ENCODE data around the gene BATF3. TPM values are rescaled to one million over a fixed set of nuclear protein-coding genes. Genes with fewer than 3 reads are reported as not detected.
A peak's percentile ranks its signal among the peaks of the same experiment; 100 is the strongest.
"Not testable (repeated sequence)": the region's sequence is repeated elsewhere in the genome, so short reads cannot be mapped to it uniquely, and the experiment has no call there.

Gene BATF3, protein sequence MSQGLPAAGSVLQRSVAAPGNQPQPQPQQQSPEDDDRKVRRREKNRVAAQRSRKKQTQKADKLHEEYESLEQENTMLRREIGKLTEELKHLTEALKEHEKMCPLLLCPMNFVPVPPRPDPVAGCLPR
- 0.60 and 0.88 TPM in 2 replicates for total RNA-seq (2014; rRNA removed; shearing (Covaris generic))

- peak; percentile 17 for DNase-seq (ENCODE audit: low read depth)
Observed at GRCh38 chr1:212699625-212700222, at the start of gene BATF3. BATF3 (minus strand) TSS chr1:212699840; CDS start chr1:212699762, 78 bp downstream.

DNA sequence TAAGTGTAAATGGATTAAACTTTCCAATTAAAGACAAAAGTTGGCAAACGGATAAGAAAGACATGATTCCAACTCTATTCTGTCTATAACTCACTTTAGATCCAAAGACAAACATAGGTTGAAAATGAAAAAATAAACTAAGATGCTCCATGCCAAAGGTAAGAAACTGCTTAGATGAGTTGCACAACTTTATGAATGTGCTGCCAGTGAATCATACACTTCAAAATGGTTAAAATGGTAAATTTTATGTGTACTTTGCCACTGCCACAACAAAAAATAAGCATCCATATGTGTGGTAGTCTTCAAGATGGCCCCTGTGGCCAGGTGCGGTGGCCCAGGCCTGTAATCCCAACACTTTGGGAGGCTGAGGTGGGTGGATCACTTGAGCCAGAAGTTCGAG, 46.9 kb upstream of the BATF3 start:
- DNase-seq (ENCODE audit: low read depth) = no peak

GRCh38 chr1:212745303-212745702, 45.7 kb upstream of the BATF3 start:
- no peak for DNase-seq (ENCODE audit: low read depth)

- no peak for DNase-seq (ENCODE audit: low read depth)
Observed at GRCh38 chr1:212743901-212744475, 44.3 kb upstream of the BATF3 start.

GRCh38 chr1:212738330-212738729, 38.7 kb upstream of the BATF3 start:
- DNase-seq (ENCODE audit: low read depth) = no peak

DNA sequence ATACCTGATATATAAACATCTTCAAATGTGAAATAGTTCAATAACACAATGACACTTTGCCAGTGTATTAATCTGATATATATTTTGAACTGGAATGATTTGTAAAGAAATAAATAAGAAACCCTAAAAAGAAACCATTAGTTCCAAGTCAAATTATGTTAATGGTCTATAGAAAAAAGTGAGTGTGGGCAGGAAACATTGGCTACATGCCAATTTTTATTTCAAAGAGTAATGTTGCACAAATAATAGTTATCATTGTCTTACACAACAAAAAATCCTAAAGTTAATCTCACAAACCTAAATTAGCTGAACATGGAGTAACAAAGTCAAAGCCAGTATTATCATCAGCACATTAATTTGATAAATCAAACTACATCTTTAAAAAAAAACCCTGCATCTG, 37.9 kb upstream of the BATF3 start:
- DNase-seq (ENCODE audit: low read depth) = no peak

DNA sequence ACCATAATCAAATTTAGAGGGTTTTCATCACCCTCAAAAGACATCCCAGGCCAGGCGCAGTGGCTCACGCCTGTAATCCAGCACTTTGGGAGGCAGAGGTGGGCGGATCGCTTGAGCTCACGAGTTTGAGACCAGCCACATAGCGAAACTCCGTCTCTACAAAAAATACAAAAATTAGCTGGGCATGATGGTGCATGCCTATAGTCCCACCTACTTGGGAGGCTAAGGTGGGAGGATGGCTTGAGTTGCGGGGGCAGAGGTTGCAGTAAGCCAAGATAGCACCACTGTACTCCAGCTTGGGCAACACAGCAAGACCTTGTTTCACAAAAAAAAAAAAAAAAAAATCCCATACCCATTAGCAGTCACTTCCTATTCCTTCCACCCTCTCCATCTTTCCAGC, 33.5 kb upstream of the BATF3 start:
- DNase-seq (ENCODE audit: low read depth) = no peak

GRCh38 chr1:212731630-212732029, 32.0 kb upstream of the BATF3 start:
- DNase-seq (ENCODE audit: low read depth) = no peak

GRCh38 chr1:212728606-212729005, 29.0 kb upstream of the BATF3 start:
- no peak for DNase-seq (ENCODE audit: low read depth)

DNA sequence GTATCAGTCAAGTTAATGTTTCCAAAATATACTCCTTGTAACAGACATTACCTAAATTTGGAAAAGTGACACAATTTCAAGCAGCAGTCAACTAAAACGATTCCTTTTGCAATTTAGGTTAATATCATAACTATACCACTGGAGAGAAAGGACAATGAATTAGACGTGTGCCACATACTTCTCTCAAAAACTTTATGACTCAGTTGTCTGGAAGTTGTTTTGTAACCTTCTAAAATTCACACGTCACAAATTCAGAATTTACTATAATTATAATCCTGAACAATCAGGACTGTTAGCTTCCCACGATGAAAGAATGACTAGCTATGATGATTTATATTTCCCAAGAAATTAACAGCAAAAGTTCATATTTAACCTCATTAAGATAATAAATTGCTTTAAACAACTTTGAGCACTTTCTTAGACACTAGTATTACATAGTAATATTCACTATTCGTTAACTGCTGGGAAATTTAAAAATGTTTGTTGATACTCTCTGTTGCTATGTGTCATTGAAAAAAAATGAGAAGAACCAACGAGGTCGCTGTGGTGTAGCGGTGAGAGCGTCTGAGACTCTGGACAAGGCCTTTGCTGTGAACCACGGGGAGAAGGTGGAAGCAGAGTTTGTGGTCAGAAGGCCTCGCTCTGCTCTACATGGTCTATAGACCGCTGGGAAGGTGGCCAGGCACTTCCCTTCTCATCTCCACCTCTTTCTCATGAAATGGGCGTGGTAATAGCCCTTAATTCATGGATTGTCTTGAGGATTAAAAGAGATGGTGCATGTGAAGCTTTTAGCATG, 27.9 kb upstream of the BATF3 start:
- DNase-seq (ENCODE audit: low read depth) = no peak

DNA sequence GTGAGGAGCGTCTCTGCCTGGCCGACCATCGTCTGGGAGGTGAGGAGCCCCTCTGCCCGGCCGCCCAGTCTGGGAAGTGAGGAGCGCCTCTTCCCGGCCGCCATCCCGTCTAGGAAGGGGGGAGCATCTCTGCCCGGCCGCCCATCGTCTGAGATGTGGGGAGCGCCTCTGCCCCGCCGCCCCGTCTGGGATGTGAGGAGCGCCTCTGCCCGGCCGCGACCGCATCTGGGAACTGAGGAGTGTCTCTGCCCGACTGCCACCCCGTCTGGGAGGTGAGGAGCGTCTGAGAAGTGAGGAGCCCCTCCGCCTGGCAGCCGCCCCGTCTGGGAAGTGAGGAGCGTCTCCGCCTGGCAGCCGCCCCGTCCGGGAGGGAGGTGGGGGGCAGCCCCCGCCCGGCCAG, 25.0 kb upstream of the BATF3 start:
- DNase-seq (ENCODE audit: low read depth) = not testable (repeated sequence)

GRCh38 chr1:212722270-212722957, 22.8 kb upstream of the BATF3 start:
- no peak for DNase-seq (ENCODE audit: low read depth)

- peak; percentile 76 for DNase-seq (ENCODE audit: low read depth)
Observed at GRCh38 chr1:212721388-212722247, 22.0 kb upstream of the BATF3 start.

DNA sequence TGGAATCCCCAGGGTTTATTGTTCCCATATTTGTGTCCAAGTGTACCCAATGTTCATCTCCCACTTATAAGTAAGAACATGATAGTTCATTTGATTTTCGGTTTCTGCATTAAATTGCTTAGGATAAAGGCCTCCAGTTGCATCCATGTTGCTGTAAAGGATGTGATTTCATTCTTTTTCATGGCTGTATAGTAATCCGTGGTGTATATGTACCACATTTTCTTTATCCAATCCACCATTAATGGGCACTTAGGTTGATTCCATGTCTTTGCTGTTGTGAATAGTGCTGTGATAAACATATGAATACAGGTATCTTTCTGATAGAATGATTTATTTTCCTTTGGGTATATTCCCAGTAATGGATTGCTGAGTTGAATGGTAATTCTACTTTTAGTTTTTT, 20.0 kb upstream of the BATF3 start:
- no peak for DNase-seq (ENCODE audit: low read depth)

DNA sequence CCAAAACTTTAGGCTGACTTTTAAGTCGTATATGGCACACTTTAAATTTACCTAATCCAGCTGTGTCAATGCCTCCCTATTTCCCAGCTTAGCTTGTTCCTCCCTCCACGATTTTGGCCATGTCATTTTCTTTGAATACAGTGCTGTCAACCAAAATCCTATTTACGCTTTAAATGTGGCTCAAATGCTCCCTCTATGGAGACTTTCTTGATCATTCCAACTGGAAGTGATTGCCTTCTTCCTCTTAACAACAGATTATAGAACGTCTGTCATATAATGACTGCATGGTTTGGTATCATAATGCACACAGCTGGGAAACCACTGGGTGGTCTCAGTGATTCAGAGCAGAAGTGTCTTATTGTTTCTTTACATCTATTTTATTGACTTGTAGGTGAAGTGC, 18.9 kb upstream of the BATF3 start:
- DNase-seq (ENCODE audit: low read depth) = peak; percentile 27

GRCh38 chr1:212716161-212716560, 16.5 kb upstream of the BATF3 start:
- DNase-seq (ENCODE audit: low read depth) = no peak

- no peak for DNase-seq (ENCODE audit: low read depth)
Observed at GRCh38 chr1:212713465-212714136, 14.0 kb upstream of the BATF3 start.

DNA sequence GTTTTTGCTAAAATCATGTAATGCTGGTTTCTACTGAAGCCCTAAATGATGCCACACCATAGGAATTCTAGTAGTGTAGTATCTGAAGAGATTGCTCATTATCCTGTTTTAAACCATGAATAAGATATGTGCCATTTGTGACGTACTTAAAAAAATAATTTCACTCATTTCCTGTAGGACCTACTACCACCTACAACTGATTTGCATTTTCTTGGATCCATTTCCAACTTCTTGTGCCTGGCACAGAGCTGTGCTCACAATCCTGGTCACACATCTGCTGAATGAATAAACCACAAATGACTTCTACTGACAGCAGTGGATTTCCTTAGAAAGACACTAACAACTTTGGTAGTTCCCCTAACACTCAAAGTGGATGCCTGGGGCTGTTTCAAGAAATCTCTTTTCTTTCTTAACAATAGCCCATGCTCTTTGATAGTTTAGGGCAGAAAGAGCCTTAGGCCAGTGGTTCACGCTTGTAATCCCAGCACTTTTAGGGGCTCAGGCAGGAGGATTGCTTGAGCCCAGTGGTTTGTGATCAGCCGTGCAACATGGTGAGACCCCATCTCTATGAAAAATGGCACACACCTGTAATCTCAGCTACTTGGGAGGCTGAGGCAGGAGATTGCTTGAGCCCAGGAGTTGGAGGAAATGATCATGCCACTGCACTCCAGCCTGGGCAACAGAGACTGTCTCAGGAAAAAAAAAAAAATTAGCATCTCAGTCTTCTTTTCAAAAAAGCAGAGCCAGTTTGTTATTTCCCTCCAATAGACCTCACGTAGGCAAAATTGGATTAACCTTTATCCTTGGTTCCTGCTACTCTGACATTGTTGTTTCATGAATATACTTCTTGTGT, 13.0 kb upstream of the BATF3 start:
- DNase-seq (ENCODE audit: low read depth) = peak; percentile 53

GRCh38 chr1:212711974-212712373, 12.3 kb upstream of the BATF3 start:
- not testable (repeated sequence) for DNase-seq (ENCODE audit: low read depth)

DNA sequence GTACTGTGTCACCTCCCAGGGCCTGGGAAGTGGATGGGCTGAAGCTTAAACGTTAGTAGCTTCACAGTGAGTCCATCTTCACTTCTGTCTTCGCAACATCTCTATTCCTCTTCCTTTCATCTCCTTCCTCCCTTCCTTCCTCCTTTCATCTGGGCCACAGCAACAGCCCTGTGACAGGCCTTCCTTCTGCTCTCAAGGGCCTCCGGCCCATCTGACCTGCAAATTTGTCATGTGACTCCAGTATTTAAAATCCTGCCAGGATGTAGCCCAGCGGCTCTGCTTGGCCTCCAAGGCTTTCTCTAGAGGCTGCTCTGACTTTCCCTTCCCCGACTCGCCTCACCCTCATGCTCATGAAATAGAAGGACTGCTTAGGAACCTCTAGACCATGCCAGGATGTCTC, 10.9 kb upstream of the BATF3 start:
- no peak for DNase-seq (ENCODE audit: low read depth)
